KMS-11 (cell line): ENCODE data around the gene SGSH.
"Not testable (repeated sequence)": the region's sequence is repeated elsewhere in the genome, so short reads cannot be mapped to it uniquely, and the experiment has no call there.

ENCODE experiments used
- H2AFZ ChIP-seq: fragments of 200-600 bp; sonication (generic); 2 replicates; pipeline ENCODE4 v1.6.1; 2016; ENCODE audit warnings: antibody characterized with exemption, mixed run types, low read depth
- H3K27ac ChIP-seq: fragments of 200-600 bp; sonication (generic); 2 replicates; pipeline ENCODE4 v1.6.1; 2016; ENCODE audit warnings: mild to moderate bottlenecking, mixed run types
- H3K27me3 ChIP-seq: fragments of 200-600 bp; sonication (generic); 2 replicates; pipeline ENCODE4 v1.6.1; 2017; ENCODE audit warnings: mild to moderate bottlenecking, low read depth, mixed run types, moderate library complexity; ENCODE audit not compliant: insufficient read depth
- H3K36me3 ChIP-seq: fragments of 200-600 bp; sonication (generic); 2 replicates; pipeline ENCODE4 v1.6.1; 2017; ENCODE audit warnings: mild to moderate bottlenecking, mixed run types; ENCODE audit not compliant: insufficient read depth
- H3K4me1 ChIP-seq: fragments of 200-600 bp; sonication (generic); 2 replicates; pipeline ENCODE4 v1.6.1; 2016; ENCODE audit warnings: mild to moderate bottlenecking, low read depth, mixed run types; ENCODE audit not compliant: poor library complexity, severe bottlenecking
- H3K4me2 ChIP-seq: fragments of 200-600 bp; sonication (generic); 2 replicates; pipeline ENCODE4 v1.7.0; 2016; ENCODE audit warnings: mild to moderate bottlenecking, mixed run types
- H3K4me3 ChIP-seq: fragments of 200-600 bp; sonication (generic); IDR thresholded peaks from 2 replicates; pipeline ENCODE4 v1.6.1; 2017; ENCODE audit warnings: low read depth, low read length, mixed read lengths; ENCODE audit not compliant: insufficient read depth
- H3K79me2 ChIP-seq: fragments of 200-600 bp; sonication (generic); 2 replicates; pipeline ENCODE4 v1.6.1; 2016; ENCODE audit warnings: low read depth, mixed run types; ENCODE audit not compliant: insufficient read depth
- H3K9ac ChIP-seq: fragments of 200-600 bp; sonication (generic); 2 replicates; pipeline ENCODE4 v1.6.1; 2016; ENCODE audit warnings: mild to moderate bottlenecking, mixed run types
- H4K20me1 ChIP-seq: fragments of 200-600 bp; sonication (generic); 2 replicates; pipeline ENCODE4 v1.6.1; 2016; ENCODE audit warnings: mild to moderate bottlenecking, mixed run types; ENCODE audit not compliant: insufficient read depth
- TF ChIP-seq, protein P1 (sequence below): fragments of 200-600 bp; sonication (generic); conservative IDR thresholded peaks from 2 replicates; pipeline ENCODE4 v1.6.1; 2017; ENCODE audit warnings: low read depth, mild to moderate bottlenecking, antibody characterized with exemption, low read length, moderate library complexity, mixed read lengths

SGSH gene

DNA sequence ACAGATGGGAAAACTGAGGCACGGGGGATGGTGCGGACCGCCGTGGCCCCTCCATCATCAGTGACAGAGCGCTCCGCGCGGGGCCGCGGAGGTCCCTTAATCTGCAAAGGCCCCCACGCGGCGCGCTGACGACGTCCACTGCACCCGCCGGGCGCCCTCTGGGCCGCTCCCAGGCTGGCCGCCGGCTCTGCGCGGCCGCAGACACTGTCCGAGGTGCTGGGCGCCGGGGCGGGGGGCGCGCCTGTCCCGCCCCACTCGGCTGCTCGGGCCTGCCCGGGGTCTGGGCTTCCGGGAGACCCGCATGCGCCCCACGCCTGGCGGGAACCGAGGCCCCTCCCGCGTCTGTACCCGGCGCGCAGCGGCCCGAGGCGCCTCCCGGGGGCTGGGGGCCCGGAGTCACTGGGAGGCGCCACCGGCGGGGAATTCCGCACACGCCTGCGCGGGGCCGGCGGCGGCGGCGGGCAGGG is 40.0 kb upstream of the SGSH start:
- peak overlapping the region; percentile 76 for H3K9ac ChIP-seq
- H4K20me1 ChIP-seq: no peaks in the 10 kb centered on the region
- H3K36me3 ChIP-seq: no peaks in the 10 kb centered on the region
- H2AFZ ChIP-seq: peak overlapping the region; percentile 25
- H3K4me2 ChIP-seq: peak overlapping the region; percentile 39
- H3K79me2 ChIP-seq: no peaks in the 10 kb centered on the region
- H3K27me3 ChIP-seq: no peaks in the 10 kb centered on the region
- H3K4me3 ChIP-seq: no peak overlapping the region
- TF ChIP-seq, protein P1, sequence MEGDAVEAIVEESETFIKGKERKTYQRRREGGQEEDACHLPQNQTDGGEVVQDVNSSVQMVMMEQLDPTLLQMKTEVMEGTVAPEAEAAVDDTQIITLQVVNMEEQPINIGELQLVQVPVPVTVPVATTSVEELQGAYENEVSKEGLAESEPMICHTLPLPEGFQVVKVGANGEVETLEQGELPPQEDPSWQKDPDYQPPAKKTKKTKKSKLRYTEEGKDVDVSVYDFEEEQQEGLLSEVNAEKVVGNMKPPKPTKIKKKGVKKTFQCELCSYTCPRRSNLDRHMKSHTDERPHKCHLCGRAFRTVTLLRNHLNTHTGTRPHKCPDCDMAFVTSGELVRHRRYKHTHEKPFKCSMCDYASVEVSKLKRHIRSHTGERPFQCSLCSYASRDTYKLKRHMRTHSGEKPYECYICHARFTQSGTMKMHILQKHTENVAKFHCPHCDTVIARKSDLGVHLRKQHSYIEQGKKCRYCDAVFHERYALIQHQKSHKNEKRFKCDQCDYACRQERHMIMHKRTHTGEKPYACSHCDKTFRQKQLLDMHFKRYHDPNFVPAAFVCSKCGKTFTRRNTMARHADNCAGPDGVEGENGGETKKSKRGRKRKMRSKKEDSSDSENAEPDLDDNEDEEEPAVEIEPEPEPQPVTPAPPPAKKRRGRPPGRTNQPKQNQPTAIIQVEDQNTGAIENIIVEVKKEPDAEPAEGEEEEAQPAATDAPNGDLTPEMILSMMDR: no peak
- H3K4me1 ChIP-seq: peaks cover 62% of the 10 kb centered on the region
- H3K27ac ChIP-seq: peak overlapping the region; percentile 75

DNA sequence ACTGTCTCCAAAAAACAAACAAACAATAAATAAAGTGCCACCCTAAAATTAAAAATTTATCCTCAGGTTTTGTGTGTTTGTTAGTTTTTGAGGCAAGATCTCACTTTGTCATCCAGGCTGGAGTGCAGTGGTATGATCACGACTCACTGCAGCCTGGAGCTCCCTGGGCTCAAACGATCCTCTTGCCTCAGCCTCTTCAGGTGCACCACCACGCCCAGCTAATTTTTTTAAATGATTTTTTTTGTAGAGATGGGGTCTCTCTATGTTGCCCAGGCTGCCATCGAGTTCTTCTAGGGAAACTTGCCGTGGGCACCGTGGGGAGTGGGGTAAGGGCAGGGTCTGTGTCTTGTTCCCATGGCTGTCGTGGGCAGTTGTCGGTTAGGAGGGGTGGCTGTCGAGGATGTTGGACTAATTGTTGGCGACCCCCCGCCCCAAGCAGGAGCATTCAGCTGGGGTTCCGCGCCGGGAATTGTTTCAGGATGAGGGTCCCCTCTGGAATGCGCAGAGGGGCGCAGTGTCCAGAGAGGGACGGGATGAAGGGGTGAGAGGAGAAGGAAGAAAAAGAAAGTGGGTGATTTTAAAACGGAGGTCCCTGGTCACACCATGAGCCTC is 39.4 kb upstream of the SGSH start:
- Histone ChIP-seq H3K4me3 (no peak overlapping the region), H4K20me1 (no peaks in the 10 kb centered on the region), H3K4me1 (peaks cover 68% of the 10 kb centered on the region), H3K79me2 (no peaks in the 10 kb centered on the region), H3K4me2 (peak overlapping the region; percentile 39), H3K27me3 (no peaks in the 10 kb centered on the region), H3K27ac (peak overlapping the region; percentile 75), H3K9ac (peak overlapping the region; percentile 76), H3K36me3 (no peaks in the 10 kb centered on the region), H2AFZ (peak overlapping the region; percentile 25)
- TF ChIP-seq, protein P1: no peak

DNA sequence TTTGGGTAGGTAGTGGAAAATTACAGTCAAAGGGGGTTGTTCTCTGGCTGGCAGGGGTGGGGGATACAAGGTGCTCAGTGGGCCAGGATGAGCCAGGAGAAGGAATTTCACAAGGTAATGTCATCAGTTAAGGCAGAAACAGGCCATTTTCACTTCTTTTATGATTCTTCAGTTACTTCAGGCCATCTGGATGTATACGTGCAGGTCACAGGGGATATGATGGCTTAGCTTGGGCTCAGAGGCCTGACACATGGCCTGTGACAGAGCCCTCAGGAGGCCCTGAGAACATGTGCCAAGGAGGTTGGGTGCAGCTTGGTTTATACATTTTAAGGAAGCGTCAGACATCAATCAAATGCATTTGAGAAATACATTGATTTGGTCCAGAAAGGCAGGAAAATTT is 38.2 kb upstream of the SGSH start:
- H4K20me1 ChIP-seq, H2AFZ ChIP-seq, H3K79me2 ChIP-seq, H3K4me2 ChIP-seq, H3K4me3 ChIP-seq, H3K9ac ChIP-seq, H3K27me3 ChIP-seq, H3K36me3 ChIP-seq: not testable (repeated sequence)
- H3K27ac ChIP-seq: peak overlapping the region; percentile 18; the same call in 1 of the 2 replicates
- H3K4me1 ChIP-seq: peaks cover 66% of the 10 kb centered on the region

DNA sequence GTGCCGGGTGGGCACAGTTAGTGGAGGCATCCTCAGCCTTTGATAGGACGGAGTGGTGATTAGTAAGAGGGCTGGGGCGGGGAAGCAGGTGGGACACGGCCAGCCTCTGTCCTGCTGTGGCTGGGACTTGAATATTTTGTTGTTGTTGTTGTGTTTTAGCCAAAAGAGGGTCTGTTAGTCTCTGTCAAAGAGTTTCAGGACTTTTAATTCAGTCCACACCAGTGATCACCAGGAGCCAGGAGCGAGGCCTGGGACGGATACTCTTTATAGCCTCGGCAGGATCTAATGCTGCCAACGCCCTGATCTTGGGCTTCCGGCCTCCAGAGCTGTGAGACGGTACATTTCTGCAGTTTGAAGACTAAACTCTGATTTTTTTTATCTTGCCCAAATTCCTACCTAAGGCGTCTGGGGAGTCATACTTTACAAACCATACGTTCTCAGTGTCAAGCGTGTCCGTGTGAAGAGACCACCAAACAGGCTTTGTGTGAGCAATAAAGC is 37.6 kb upstream of the SGSH start:
- no peak overlapping the region; the same call in 1 of the 2 replicates for H3K27ac ChIP-seq
- no peaks in the 10 kb centered on the region for H3K79me2 ChIP-seq
- no peaks in the 10 kb centered on the region for H4K20me1 ChIP-seq
- H2AFZ ChIP-seq: no peak overlapping the region
- no peaks in the 10 kb centered on the region for H3K36me3 ChIP-seq
- H3K27me3 ChIP-seq: no peaks in the 10 kb centered on the region
- H3K4me2 ChIP-seq: no peak overlapping the region
- no peak overlapping the region for H3K4me3 ChIP-seq
- TF ChIP-seq, protein P1: no peak
- H3K4me1 ChIP-seq: peaks cover 60% of the 10 kb centered on the region
- no peak overlapping the region for H3K9ac ChIP-seq

DNA sequence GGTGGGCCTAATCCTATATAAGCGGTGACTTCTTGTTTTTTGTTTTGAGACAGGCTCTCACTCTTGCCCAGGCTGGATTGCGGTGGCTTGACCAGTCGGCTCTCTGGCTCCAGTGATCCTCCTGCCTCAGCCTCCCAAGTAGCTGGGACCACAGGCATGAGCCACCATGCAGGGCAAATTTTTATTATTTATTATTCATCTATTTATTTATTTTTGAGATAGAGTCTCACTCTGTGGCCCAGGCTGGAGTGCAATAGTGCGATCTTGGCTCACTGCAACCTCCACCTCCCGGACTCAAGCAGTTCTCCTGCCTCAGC is 35.9 kb upstream of the SGSH start:
- Histone ChIP-seq H4K20me1 (no peaks in the 10 kb centered on the region), H3K4me2 (peak overlapping the region; percentile 3; the same call in 1 of the 2 replicates), H3K27ac (peak overlapping the region; percentile 94), H3K4me3 (no peak overlapping the region), H3K27me3 (no peaks in the 10 kb centered on the region), H3K9ac (no peak overlapping the region), H3K4me1 (peaks cover 48% of the 10 kb centered on the region), H3K36me3 (no peaks in the 10 kb centered on the region), H3K79me2 (no peaks in the 10 kb centered on the region), H2AFZ (no peak overlapping the region)
- TF ChIP-seq, protein P1: no peak
